ENCODE measurements around the gene MAGI2. TPM values are rescaled to one million over a fixed set of nuclear protein-coding genes. Genes with fewer than 3 reads are reported as not detected.

The MAGI2 gene
- total and polyA plus RNA-seq, 4 donors: 0.37 to 4.1 (median 1.4) TPM

DNA sequence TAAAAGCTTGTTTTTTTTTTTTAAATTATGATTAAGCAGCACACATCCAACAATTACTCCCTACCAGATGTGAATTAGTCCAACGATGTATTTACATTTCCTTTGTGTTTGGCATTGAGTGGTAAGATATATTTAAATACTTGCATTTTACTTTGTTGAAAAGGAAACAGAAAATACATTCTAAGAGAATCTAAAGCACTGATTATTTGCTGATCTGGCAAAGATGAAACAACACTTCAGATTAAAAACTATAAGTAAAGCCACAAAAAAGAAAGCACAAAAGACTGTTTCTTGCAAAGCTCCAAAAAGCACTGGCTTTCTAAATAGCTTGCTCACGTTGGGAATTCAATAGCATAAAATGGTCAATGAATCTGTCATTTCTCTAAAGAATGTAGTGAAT, 1188.4 kb downstream of the MAGI2 start (continued):
- no peak for TF ChIP-seq RXRA (IDR thresholded peaks at IDR 0.05)
- no peak for TF ChIP-seq FOXA1 (IDR thresholded peaks at IDR 0.05)
- TF ChIP-seq, protein P1, sequence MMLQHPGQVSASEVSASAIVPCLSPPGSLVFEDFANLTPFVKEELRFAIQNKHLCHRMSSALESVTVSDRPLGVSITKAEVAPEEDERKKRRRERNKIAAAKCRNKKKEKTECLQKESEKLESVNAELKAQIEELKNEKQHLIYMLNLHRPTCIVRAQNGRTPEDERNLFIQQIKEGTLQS (IDR thresholded peaks at IDR 0.05): no peak
- TF ChIP-seq HNF4G (IDR thresholded peaks at IDR 0.05): no peak
- TF ChIP-seq SP1 (IDR thresholded peaks at IDR 0.05): no peak
- TF ChIP-seq YY1 (IDR thresholded peaks at IDR 0.05): no peak
- no peak for TF ChIP-seq HNF4A (conservative IDR thresholded peaks at IDR 0.05)
- TF ChIP-seq NR2F2 (IDR thresholded peaks at IDR 0.05): no peak
- no peak for TF ChIP-seq FOXA2 (IDR thresholded peaks at IDR 0.05)

DNA sequence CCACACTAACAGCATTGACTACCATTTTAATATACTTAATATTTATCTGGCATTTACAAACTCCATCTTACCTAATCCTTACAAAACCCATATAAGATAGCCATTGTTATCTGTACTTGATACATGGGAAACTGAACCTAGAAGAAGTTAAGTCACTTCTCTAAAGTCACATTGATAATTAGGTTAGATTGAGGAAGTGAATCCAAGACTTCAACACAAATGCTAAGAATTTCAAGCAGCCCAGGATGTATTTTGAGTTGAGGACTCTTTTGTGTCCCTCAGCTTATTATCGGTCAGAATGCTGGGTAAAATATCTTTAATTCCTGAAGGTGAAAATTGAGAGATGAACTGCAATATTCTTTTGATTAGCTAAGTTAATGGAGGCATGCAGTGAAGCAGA, 1189.4 kb downstream of the MAGI2 start:
- no peaks in the 10 kb centered on the region for H3K4me1 ChIP-seq (ENCODE audit: control insufficient read depth in 4 of 4, insufficient read depth in 4 of 4, low read length in 3 of 4)
- TF ChIP-seq YY1 (IDR thresholded peaks at IDR 0.05) (no peak), HNF4G (IDR thresholded peaks at IDR 0.05) (no peak), TAF1 (conservative IDR thresholded peaks at IDR 0.05) (no peak), RAD21 (IDR thresholded peaks at IDR 0.05) (no peak), HNF4A (conservative IDR thresholded peaks at IDR 0.05) (no peak), FOXA1 (IDR thresholded peaks at IDR 0.05) (no peak), EGR1 (IDR thresholded peaks at IDR 0.05; ENCODE audit: low read depth in 2 of 2) (no peak), SP1 (IDR thresholded peaks at IDR 0.05) (no peak), GABPA (IDR thresholded peaks at IDR 0.05 in 1 of 2, conservative IDR thresholded peaks at IDR 0.05 in 1 of 2) (no peak), NR2F2 (IDR thresholded peaks at IDR 0.05) (no peak)
- TF ChIP-seq, protein P2, sequence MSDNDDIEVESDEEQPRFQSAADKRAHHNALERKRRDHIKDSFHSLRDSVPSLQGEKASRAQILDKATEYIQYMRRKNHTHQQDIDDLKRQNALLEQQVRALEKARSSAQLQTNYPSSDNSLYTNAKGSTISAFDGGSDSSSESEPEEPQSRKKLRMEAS (IDR thresholded peaks at IDR 0.05): no peak
- TF ChIP-seq, protein P1 (IDR thresholded peaks at IDR 0.05): no peak
- TF ChIP-seq, protein P3, sequence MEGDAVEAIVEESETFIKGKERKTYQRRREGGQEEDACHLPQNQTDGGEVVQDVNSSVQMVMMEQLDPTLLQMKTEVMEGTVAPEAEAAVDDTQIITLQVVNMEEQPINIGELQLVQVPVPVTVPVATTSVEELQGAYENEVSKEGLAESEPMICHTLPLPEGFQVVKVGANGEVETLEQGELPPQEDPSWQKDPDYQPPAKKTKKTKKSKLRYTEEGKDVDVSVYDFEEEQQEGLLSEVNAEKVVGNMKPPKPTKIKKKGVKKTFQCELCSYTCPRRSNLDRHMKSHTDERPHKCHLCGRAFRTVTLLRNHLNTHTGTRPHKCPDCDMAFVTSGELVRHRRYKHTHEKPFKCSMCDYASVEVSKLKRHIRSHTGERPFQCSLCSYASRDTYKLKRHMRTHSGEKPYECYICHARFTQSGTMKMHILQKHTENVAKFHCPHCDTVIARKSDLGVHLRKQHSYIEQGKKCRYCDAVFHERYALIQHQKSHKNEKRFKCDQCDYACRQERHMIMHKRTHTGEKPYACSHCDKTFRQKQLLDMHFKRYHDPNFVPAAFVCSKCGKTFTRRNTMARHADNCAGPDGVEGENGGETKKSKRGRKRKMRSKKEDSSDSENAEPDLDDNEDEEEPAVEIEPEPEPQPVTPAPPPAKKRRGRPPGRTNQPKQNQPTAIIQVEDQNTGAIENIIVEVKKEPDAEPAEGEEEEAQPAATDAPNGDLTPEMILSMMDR (IDR thresholded peaks at IDR 0.05; ENCODE audit: low read depth, low read length, missing input control): no peak
- TF ChIP-seq, protein P4, sequence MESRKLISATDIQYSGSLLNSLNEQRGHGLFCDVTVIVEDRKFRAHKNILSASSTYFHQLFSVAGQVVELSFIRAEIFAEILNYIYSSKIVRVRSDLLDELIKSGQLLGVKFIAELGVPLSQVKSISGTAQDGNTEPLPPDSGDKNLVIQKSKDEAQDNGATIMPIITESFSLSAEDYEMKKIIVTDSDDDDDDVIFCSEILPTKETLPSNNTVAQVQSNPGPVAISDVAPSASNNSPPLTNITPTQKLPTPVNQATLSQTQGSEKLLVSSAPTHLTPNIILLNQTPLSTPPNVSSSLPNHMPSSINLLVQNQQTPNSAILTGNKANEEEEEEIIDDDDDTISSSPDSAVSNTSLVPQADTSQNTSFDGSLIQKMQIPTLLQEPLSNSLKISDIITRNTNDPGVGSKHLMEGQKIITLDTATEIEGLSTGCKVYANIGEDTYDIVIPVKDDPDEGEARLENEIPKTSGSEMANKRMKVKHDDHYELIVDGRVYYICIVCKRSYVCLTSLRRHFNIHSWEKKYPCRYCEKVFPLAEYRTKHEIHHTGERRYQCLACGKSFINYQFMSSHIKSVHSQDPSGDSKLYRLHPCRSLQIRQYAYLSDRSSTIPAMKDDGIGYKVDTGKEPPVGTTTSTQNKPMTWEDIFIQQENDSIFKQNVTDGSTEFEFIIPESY (IDR thresholded peaks at IDR 0.05): no peak
- TF ChIP-seq, protein P5, sequence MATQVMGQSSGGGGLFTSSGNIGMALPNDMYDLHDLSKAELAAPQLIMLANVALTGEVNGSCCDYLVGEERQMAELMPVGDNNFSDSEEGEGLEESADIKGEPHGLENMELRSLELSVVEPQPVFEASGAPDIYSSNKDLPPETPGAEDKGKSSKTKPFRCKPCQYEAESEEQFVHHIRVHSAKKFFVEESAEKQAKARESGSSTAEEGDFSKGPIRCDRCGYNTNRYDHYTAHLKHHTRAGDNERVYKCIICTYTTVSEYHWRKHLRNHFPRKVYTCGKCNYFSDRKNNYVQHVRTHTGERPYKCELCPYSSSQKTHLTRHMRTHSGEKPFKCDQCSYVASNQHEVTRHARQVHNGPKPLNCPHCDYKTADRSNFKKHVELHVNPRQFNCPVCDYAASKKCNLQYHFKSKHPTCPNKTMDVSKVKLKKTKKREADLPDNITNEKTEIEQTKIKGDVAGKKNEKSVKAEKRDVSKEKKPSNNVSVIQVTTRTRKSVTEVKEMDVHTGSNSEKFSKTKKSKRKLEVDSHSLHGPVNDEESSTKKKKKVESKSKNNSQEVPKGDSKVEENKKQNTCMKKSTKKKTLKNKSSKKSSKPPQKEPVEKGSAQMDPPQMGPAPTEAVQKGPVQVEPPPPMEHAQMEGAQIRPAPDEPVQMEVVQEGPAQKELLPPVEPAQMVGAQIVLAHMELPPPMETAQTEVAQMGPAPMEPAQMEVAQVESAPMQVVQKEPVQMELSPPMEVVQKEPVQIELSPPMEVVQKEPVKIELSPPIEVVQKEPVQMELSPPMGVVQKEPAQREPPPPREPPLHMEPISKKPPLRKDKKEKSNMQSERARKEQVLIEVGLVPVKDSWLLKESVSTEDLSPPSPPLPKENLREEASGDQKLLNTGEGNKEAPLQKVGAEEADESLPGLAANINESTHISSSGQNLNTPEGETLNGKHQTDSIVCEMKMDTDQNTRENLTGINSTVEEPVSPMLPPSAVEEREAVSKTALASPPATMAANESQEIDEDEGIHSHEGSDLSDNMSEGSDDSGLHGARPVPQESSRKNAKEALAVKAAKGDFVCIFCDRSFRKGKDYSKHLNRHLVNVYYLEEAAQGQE (IDR thresholded peaks at IDR 0.05): no peak
- H3K36me3 ChIP-seq (ENCODE audit: control insufficient read depth in 4 of 4, insufficient read depth in 3 of 4, low read depth in 1 of 4, low read length in 3 of 4): no peaks in the 10 kb centered on the region
- no peak overlapping the region for H3K27ac ChIP-seq (ENCODE audit: low read depth in 1 of 2, low read length in 2 of 2)
- H3K9ac ChIP-seq (ENCODE audit: low read depth in 1 of 2, low read length in 2 of 2): no peak overlapping the region
- H3K9me3 ChIP-seq (ENCODE audit: control insufficient read depth in 4 of 4, low read length in 3 of 4): no peaks in the 10 kb centered on the region
- H3K27me3 ChIP-seq (ENCODE audit: control insufficient read depth in 4 of 4, insufficient read depth in 4 of 4, low read length in 3 of 4): no peaks in the 10 kb centered on the region
- H3K4me3 ChIP-seq (ENCODE audit: low read depth in 1 of 3, low read length in 3 of 3): no peak overlapping the region
- WGBS: 85% methylated on average over 1 of the region's 1 CpG
- no peak for DNase-seq (ENCODE audit: low spot score)

All from liver (tissue), 9 donors.